ENCODE results near the gene GALNT2.

GALNT2 gene

GRCh38 chr1:230226007-230226800 lies 159.2 kb downstream of the GALNT2 start:
- Histone ChIP-seq H2AFZ (ENCODE audit: low read depth, low read length) (no peak overlapping the region), H3K27me3 (ENCODE audit: insufficient read depth, low read length, poor library complexity) (no peaks in the 10 kb centered on the region), H3K9ac (ENCODE audit: low read depth, low read length) (no peak overlapping the region), H3K4me1 (ENCODE audit: insufficient read depth, low read length) (no peaks in the 10 kb centered on the region), H3K27ac (ENCODE audit: low read length) (no peak overlapping the region), H4K20me1 (ENCODE audit: insufficient read depth, low read length) (peaks cover 67% of the 10 kb centered on the region), H3K4me3 (ENCODE audit: low read depth in 1 of 2, low read length in 2 of 2) (no peak overlapping the region), H3K4me2 (ENCODE audit: insufficient read depth, low read length) (no peak overlapping the region), H3K79me2 (ENCODE audit: insufficient read depth, low read length) (peaks cover 98% of the 10 kb centered on the region), H3K36me3 (ENCODE audit: insufficient read depth, low read length) (peaks cover 64% of the 10 kb centered on the region), H3K9me3 (ENCODE audit: insufficient read depth, low read length, severe bottlenecking) (no peaks in the 10 kb centered on the region)
- no peak for TF ChIP-seq CTCF (IDR thresholded peaks at IDR 0.05; ENCODE audit: borderline replicate concordance, extremely low read depth, low read length, poor library complexity, severe bottlenecking)
- DNase-seq (no peak), ATAC-seq (ENCODE audit: insufficient read depth, low read depth) (no peak)

- no peak for TF ChIP-seq EZH2 (IDR thresholded peaks at IDR 0.05; ENCODE audit: borderline replicate concordance, low read depth, low read length, severe bottlenecking)
- TF ChIP-seq CTCF (IDR thresholded peaks at IDR 0.05; ENCODE audit: borderline replicate concordance, extremely low read depth, low read length, poor library complexity, severe bottlenecking): no peak
- H3K27ac ChIP-seq (ENCODE audit: low read length): no peak overlapping the region
- no peak overlapping the region for H3K9ac ChIP-seq (ENCODE audit: low read depth, low read length)
- DNase-seq: no peak
- H3K4me1 ChIP-seq (ENCODE audit: insufficient read depth, low read length): no peaks in the 10 kb centered on the region
- H3K9me3 ChIP-seq (ENCODE audit: insufficient read depth, low read length, severe bottlenecking): no peaks in the 10 kb centered on the region
- no peak overlapping the region for H3K4me2 ChIP-seq (ENCODE audit: insufficient read depth, low read length)
- no peaks in the 10 kb centered on the region for H3K27me3 ChIP-seq (ENCODE audit: insufficient read depth, low read length, poor library complexity)
- H2AFZ ChIP-seq (ENCODE audit: low read depth, low read length): no peak overlapping the region
- peaks cover 70% of the 10 kb centered on the region for H3K36me3 ChIP-seq (ENCODE audit: insufficient read depth, low read length)
- no peak overlapping the region for H3K4me3 ChIP-seq (ENCODE audit: low read depth in 1 of 2, low read length in 2 of 2)
- peaks cover 73% of the 10 kb centered on the region for H4K20me1 ChIP-seq (ENCODE audit: insufficient read depth, low read length)
- no peak for ATAC-seq (ENCODE audit: insufficient read depth, low read depth)
- peaks cover 98% of the 10 kb centered on the region for H3K79me2 ChIP-seq (ENCODE audit: insufficient read depth, low read length)
Measured at GRCh38 chr1:230226814-230227213, 159.8 kb downstream of the GALNT2 start.

- peaks cover 97% of the 10 kb centered on the region for H3K79me2 ChIP-seq (ENCODE audit: insufficient read depth, low read length)
- no peaks in the 10 kb centered on the region for H3K9me3 ChIP-seq (ENCODE audit: insufficient read depth, low read length, severe bottlenecking)
- ATAC-seq (ENCODE audit: insufficient read depth, low read depth) (no peak), DNase-seq (no peak)
- no peak overlapping the region for H2AFZ ChIP-seq (ENCODE audit: low read depth, low read length)
- H3K4me2 ChIP-seq (ENCODE audit: insufficient read depth, low read length): no peak overlapping the region
- no peak overlapping the region for H3K4me3 ChIP-seq (ENCODE audit: low read depth in 1 of 2, low read length in 2 of 2)
- H4K20me1 ChIP-seq (ENCODE audit: insufficient read depth, low read length): peaks cover 77% of the 10 kb centered on the region
- H3K36me3 ChIP-seq (ENCODE audit: insufficient read depth, low read length): peaks cover 76% of the 10 kb centered on the region
- H3K9ac ChIP-seq (ENCODE audit: low read depth, low read length): no peak overlapping the region
- H3K4me1 ChIP-seq (ENCODE audit: insufficient read depth, low read length): no peaks in the 10 kb centered on the region
- H3K27me3 ChIP-seq (ENCODE audit: insufficient read depth, low read length, poor library complexity): no peaks in the 10 kb centered on the region
- no peak overlapping the region for H3K27ac ChIP-seq (ENCODE audit: low read length)
- TF ChIP-seq CTCF (IDR thresholded peaks at IDR 0.05; ENCODE audit: borderline replicate concordance, extremely low read depth, low read length, poor library complexity, severe bottlenecking): no peak
- TF ChIP-seq EZH2 (IDR thresholded peaks at IDR 0.05; ENCODE audit: borderline replicate concordance, low read depth, low read length, severe bottlenecking): no peak
Measured at GRCh38 chr1:230228236-230228897, 161.3 kb downstream of the GALNT2 start.

All from DND-41 (cell line).